Uterus (tissue), 4 donors: ENCODE data around the gene SGPL1. TPM values are rescaled to one million over a fixed set of nuclear protein-coding genes. Genes with fewer than 3 reads are reported as not detected.

Experiments
- DNase-seq, 2 donors: peaks; one replicate each; pipeline ENCODE4 v3.0.0-alpha.2; 2019 to 2020
- H3K27ac ChIP-seq, 2 donors: fragments of 200-600 bp; sonication (generic); 1 replicate in 1 of 2; 2 replicates in 1 of 2; pipeline ENCODE4 v1.5.1; 2016 to 2018
- H3K27me3 ChIP-seq, 2 donors: fragments of 200-600 bp; sonication (generic); one replicate each; pipeline ENCODE4 v1.5.1; 2018 to 2019; ENCODE audit warnings: control low read depth in 1 of 2
- H3K36me3 ChIP-seq, 2 donors: fragments of 200-600 bp; sonication (generic); one replicate each; pipeline ENCODE4 v1.5.1; 2019; ENCODE audit warnings: control low read depth in 1 of 2
- H3K4me1 ChIP-seq, 2 donors: fragments of 200-600 bp; sonication (generic); one replicate each; pipeline ENCODE4 v1.5.1; 2018 to 2019; ENCODE audit warnings: control low read depth in 1 of 2
- H3K4me3 ChIP-seq, 2 donors: fragments of 200-600 bp; sonication (generic); 1 replicate in 1 of 2; 2 replicates in 1 of 2; pipeline ENCODE4 v1.5.1; 2018 to 2019; ENCODE audit warnings: mild to moderate bottlenecking in 1 of 2
- H3K9me3 ChIP-seq, 2 donors: fragments of 200-600 bp; sonication (generic); one replicate each; pipeline ENCODE4 v1.5.1; 2019; ENCODE audit warnings: control low read depth in 1 of 2
- CTCF ChIP-seq, 4 experiments: fragments of 200-600 bp in 2 of 4; fragments of 450-650 bp in 2 of 4; sonication (generic) in 2 of 4; IDR thresholded peaks; one replicate each; pipeline ENCODE4 v1.5.1; 2016 to 2019; ENCODE audit warnings: antibody characterized with exemption in 4 of 4, mild to moderate bottlenecking in 2 of 4, moderate library complexity in 1 of 4
- POLR2A ChIP-seq, 2 donors: fragments of 450-650 bp; IDR thresholded peaks; one replicate each; pipeline ENCODE4 v1.6.1; 2016; ENCODE audit warnings: antibody characterized with exemption in 2 of 2, mild to moderate bottlenecking in 1 of 2, moderate library complexity in 1 of 2
- intact Hi-C: fragments of 100-400 bp; cut with DNase I; formaldehyde crosslinking; loops from one replicate; pipeline ENCODE4 v1.15.1; 2023; ENCODE audit warnings: low total_unique reads
- total RNA-seq, 4 donors: library from RNA; depleted of rRNA in 3 of 4; stranded (reverse); fragments of >200 nt in 3 of 4; gene quantifications; one replicate each; pipeline versions ENCODE4 v1.1.0 to v1.2.4, GENCODE V29; 2014 to 2023
- donor health status: DM: yes; HTN: yes; CAD: no.

SGPL1 gene
- total RNA-seq, 4 donors from 2014 or later = 13.3 to 59.7 (median 27.3) TPM

- intact Hi-C loops = no loop called here
- TF ChIP-seq POLR2A (IDR thresholded peaks at IDR 0.05) (no peak), CTCF (IDR thresholded peaks at IDR 0.05) (no peak)
- Histone ChIP-seq H3K9me3 (no peaks in the 10 kb centered on the region), H3K36me3 (no peaks in the 10 kb centered on the region), H3K27me3 (no peaks in the 10 kb centered on the region), H3K27ac (no peak overlapping the region), H3K4me3 (no peak overlapping the region), H3K4me1 (peaks cover 0 to 11% of the 10 kb centered on the region in 2 donors)
- no peak for DNase-seq
Observed at GRCh38 chr10:70836319-70836718, 20.6 kb downstream of the SGPL1 start.

GRCh38 chr10:70837660-70838059 is 21.9 kb downstream of the SGPL1 start:
- DNase-seq = no peak
- Histone ChIP-seq H3K4me1 (peaks cover 0 to 9% of the 10 kb centered on the region in 2 donors), H3K9me3 (no peaks in the 10 kb centered on the region), H3K27ac (no peak overlapping the region), H3K27me3 (no peaks in the 10 kb centered on the region), H3K36me3 (no peaks in the 10 kb centered on the region), H3K4me3 (no peak overlapping the region)
- no peak for TF ChIP-seq POLR2A (IDR thresholded peaks at IDR 0.05)
- no peak for TF ChIP-seq CTCF (IDR thresholded peaks at IDR 0.05)
- intact Hi-C loops = no loop called here

- no peak for DNase-seq
- TF ChIP-seq POLR2A (IDR thresholded peaks at IDR 0.05) = no peak
- TF ChIP-seq CTCF (IDR thresholded peaks at IDR 0.05) = no peak
- H3K4me1 ChIP-seq = peaks cover 0 to 6% of the 10 kb centered on the region in 2 donors
- peak overlapping the region in 1 of 2 donors; percentile 52 for H3K27ac ChIP-seq
- intact Hi-C loops = no loop called here
- H3K9me3 ChIP-seq = no peaks in the 10 kb centered on the region
- H3K27me3 ChIP-seq = no peaks in the 10 kb centered on the region
- no peak overlapping the region for H3K4me3 ChIP-seq
- H3K36me3 ChIP-seq = no peaks in the 10 kb centered on the region
Observed at GRCh38 chr10:70838270-70838805, 22.6 kb downstream of the SGPL1 start.

GRCh38 chr10:70840836-70841235 is 25.1 kb downstream of the SGPL1 start:
- Histone ChIP-seq H3K27me3 (no peaks in the 10 kb centered on the region), H3K27ac (no peak overlapping the region), H3K9me3 (no peaks in the 10 kb centered on the region), H3K4me1 (no peaks in the 10 kb centered on the region), H3K36me3 (no peaks in the 10 kb centered on the region), H3K4me3 (no peak overlapping the region)
- TF ChIP-seq CTCF (IDR thresholded peaks at IDR 0.05) (no peak), POLR2A (IDR thresholded peaks at IDR 0.05) (no peak)
- intact Hi-C loops = no loop called here
- DNase-seq = no peak

- TF ChIP-seq POLR2A (IDR thresholded peaks at IDR 0.05) = no peak
- no peak for TF ChIP-seq CTCF (IDR thresholded peaks at IDR 0.05)
- Histone ChIP-seq H3K4me3 (no peak overlapping the region), H3K27me3 (no peaks in the 10 kb centered on the region), H3K9me3 (no peaks in the 10 kb centered on the region), H3K4me1 (no peaks in the 10 kb centered on the region), H3K27ac (no peak overlapping the region), H3K36me3 (no peaks in the 10 kb centered on the region)
- no peak for DNase-seq
- intact Hi-C loops = no loop called here
Observed at GRCh38 chr10:70843333-70843732, 27.6 kb downstream of the SGPL1 start.
